Erythroblast (primary cell): ENCODE measurements around the gene CTNNA3.

Experiments used
- GATA1 ChIP-seq: IDR thresholded peaks from 2 replicates; pipeline ENCODE4 v1.6.1; 2011; ENCODE audit warnings: low read depth, mild to moderate bottlenecking, control low read depth, low read length, moderate library complexity
- POLR2A ChIP-seq: IDR thresholded peaks from 2 replicates; pipeline ENCODE4 v1.6.1; 2011; ENCODE audit warnings: mild to moderate bottlenecking, low read length

DNA sequence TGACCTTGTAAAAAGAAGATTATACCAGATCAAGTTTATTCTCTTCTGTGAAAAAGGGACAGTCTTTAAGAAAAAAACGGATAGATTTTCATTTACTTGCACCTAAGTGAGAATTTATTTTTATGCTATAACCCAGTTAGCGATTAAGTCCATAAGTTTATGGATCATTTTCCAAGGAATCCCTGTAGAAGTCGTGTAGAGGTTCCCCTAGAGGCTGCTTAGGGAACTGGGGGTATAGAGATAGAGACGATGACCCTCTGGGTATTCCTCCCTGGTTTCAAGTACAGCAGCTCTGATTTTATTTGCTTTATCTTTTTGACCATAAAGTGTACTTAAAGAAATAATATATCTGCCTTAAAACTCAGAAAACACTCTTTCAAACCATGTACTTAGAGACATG lies 1418.5 kb downstream of the CTNNA3 start:
- TF ChIP-seq POLR2A, result no peak
- no peak for TF ChIP-seq GATA1
